Esophagus muscularis mucosa (tissue), 3 donors: ENCODE measurements around the gene FLNA.

ENCODE experiments used
- CTCF ChIP-seq, 3 experiments: fragments of 200-600 bp in 2 of 3; fragments of 450-650 bp in 1 of 3; sonication (generic) in 2 of 3; IDR thresholded peaks; one replicate each; pipeline ENCODE4 v1.5.1; 2017 to 2019; ENCODE audit warnings: antibody characterized with exemption in 3 of 3, mild to moderate bottlenecking in 2 of 3, moderate library complexity in 1 of 3
- POLR2AphosphoS5 ChIP-seq, 2 donors: sonication (generic); formaldehyde crosslinking; IDR thresholded peaks; one replicate each; pipeline ENCODE4 v1.6.1; 2017; ENCODE audit warnings: antibody characterized with exemption in 2 of 2

DNA sequence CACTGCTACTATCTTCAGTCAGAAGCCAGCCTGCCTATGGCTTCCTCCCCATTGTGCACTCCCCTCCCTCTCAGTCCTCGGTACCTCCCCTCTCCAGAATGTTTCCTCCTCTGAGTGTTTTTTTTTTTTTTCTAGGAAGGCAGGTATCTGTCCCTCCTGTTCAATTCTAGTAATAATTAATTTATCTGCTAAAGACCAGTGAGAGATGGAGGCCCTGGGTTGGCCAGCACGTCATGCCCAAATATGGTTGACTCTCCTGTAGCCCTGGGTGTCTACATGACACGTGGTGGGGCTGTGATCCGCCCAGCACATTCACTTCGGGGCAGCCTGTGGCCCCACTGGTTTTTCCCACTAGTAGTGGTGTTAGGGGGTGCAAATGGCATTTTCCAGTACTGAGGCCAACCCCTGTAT lies 1.8 kb downstream of the FLNA start:
- TF ChIP-seq CTCF (IDR thresholded peaks at IDR 0.05): no peak
- peak in 1 of 2 donors; percentile 51 for TF ChIP-seq POLR2AphosphoS5 (IDR thresholded peaks at IDR 0.05)
